Measurements from ENCODE around the gene MTMR3. TPM values are rescaled to one million over a fixed set of nuclear protein-coding genes. Genes with fewer than 3 reads are reported as not detected.

Gene MTMR3
- polyA plus RNA-seq, 1 of the 3 experiments (the other 2 are of a cell fraction) = 20.4 TPM

- peak overlapping the region; percentile 77 to 92; a peak in 3 of 4 replicates for H3K27ac ChIP-seq (ENCODE audit: low read depth in 2 of 2, low read length in 1 of 2)
- WGBS (ENCODE audit: low lambda C conversion rate) = 92% methylated on average over 1 of the region's 1 CpG
- H2AFZ ChIP-seq (ENCODE audit: low read depth) = no peak overlapping the region
- no peak for DNase-seq
- H4K20me1 ChIP-seq (ENCODE audit: insufficient read depth) = no peaks in the 10 kb centered on the region
- H3F3A ChIP-seq (replicated peaks; ENCODE audit: insufficient read depth) = peaks cover 36% of the 10 kb centered on the region
- no peaks in the 10 kb centered on the region for H3K9me2 ChIP-seq
- CTCF ChIA-PET = interaction anchor here (0.6 to 5.8 kb wide), 5 partner anchors 12 to 380 kb away, joined by 3 to 54 read pairs (median 5); no protein-coding TSS in a partner anchor
- POLR2A ChIA-PET = no interaction called here
- no peaks in the 10 kb centered on the region for H3K27me3 ChIP-seq (ENCODE audit: insufficient read depth)
- H3K4me2 ChIP-seq = peak overlapping the region; percentile 46; the same call in 1 of the 2 replicates
- no peak overlapping the region for H3K4me3 ChIP-seq (ENCODE audit: low read depth in 2 of 2, low read length in 1 of 2)
- peaks cover 42 to 53% of the 10 kb centered on the region in 2 experiments for H3K36me3 ChIP-seq (replicated peaks in 1 of 2; ENCODE audit: control insufficient read depth in 1 of 2, insufficient read depth in 2 of 2, low read length in 1 of 2)
- H3K9me3 ChIP-seq = no peaks in the 10 kb centered on the region
- H3K4me1 ChIP-seq (ENCODE audit: control insufficient read depth in 1 of 2, insufficient read depth in 2 of 2, low read depth in 1 of 2, low read length in 1 of 2) = peaks cover 10 to 21% of the 10 kb centered on the region in 2 experiments
- H3K9ac ChIP-seq = no peak overlapping the region
- H3K79me2 ChIP-seq (ENCODE audit: insufficient read depth) = no peaks in the 10 kb centered on the region
- TF ChIP-seq RFX5 (IDR thresholded peaks at IDR 0.05; ENCODE audit: low read length) (no peak), CHD2 (IDR thresholded peaks at IDR 0.05; ENCODE audit: low read length, partially characterized antibody) (no peak), FOXJ3 (CRISPR knock-in tag; IDR thresholded peaks at IDR 0.05) (no peak), GATA2 (CRISPR knock-in tag; IDR thresholded peaks at IDR 0.05) (no peak), ZBTB33 (IDR thresholded peaks at IDR 0.05; ENCODE audit: borderline replicate concordance, low read depth) (no peak), YY1 (IDR thresholded peaks at IDR 0.05; ENCODE audit: low read depth) (no peak), TAF1 (IDR thresholded peaks at IDR 0.05; ENCODE audit: borderline replicate concordance, low read depth, low read length) (no peak), REST (IDR thresholded peaks at IDR 0.05; ENCODE audit: low read depth, low read length) (no peak), NFIC (IDR thresholded peaks at IDR 0.05; ENCODE audit: borderline replicate concordance) (no peak), MEF2A (IDR thresholded peaks at IDR 0.05; ENCODE audit: borderline replicate concordance, low read depth) (no peak), FOSL2 (IDR thresholded peaks at IDR 0.05; ENCODE audit: borderline replicate concordance, low read depth) (peak; percentile 73; the same call in 1 of the 2 replicates), EZH2phosphoT487 (IDR thresholded peaks at IDR 0.05; ENCODE audit: borderline replicate concordance, low read depth) (no peak), EP300 (IDR thresholded peaks at IDR 0.05; ENCODE audit: borderline replicate concordance in 1 of 2, low read depth in 1 of 2, low read length in 1 of 2) (peak in 1 of 2 experiments; percentile 9; a peak in 1 of 4 replicates), MXI1 (IDR thresholded peaks at IDR 0.05; ENCODE audit: low read depth, low read length) (no peak), GABPA (IDR thresholded peaks at IDR 0.05; ENCODE audit: low read depth) (no peak), FOXM1 (IDR thresholded peaks at IDR 0.05; ENCODE audit: low read depth) (no peak), ELF1 (IDR thresholded peaks at IDR 0.05) (no peak), TCF12 (IDR thresholded peaks at IDR 0.05) (peak; percentile 60; the same call in 1 of the 2 replicates), USF2 (IDR thresholded peaks at IDR 0.05; ENCODE audit: borderline replicate concordance, low read depth, low read length) (no peak), SIN3A (IDR thresholded peaks at IDR 0.05; ENCODE audit: borderline replicate concordance, low read depth, low read length) (no peak), JUND (IDR thresholded peaks at IDR 0.05) (peak; percentile 70), RCOR1 (IDR thresholded peaks at IDR 0.05; ENCODE audit: low read length) (no peak), MAX (IDR thresholded peaks at IDR 0.05; ENCODE audit: low read depth) (no peak), NRF1 (IDR thresholded peaks at IDR 0.05; ENCODE audit: low read depth, low read length) (no peak)
- TF ChIP-seq, protein P1, sequence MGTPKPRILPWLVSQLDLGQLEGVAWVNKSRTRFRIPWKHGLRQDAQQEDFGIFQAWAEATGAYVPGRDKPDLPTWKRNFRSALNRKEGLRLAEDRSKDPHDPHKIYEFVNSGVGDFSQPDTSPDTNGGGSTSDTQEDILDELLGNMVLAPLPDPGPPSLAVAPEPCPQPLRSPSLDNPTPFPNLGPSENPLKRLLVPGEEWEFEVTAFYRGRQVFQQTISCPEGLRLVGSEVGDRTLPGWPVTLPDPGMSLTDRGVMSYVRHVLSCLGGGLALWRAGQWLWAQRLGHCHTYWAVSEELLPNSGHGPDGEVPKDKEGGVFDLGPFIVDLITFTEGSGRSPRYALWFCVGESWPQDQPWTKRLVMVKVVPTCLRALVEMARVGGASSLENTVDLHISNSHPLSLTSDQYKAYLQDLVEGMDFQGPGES (IDR thresholded peaks at IDR 0.05; ENCODE audit: low read depth, low read length) = no peak
- TF ChIP-seq, protein P2, sequence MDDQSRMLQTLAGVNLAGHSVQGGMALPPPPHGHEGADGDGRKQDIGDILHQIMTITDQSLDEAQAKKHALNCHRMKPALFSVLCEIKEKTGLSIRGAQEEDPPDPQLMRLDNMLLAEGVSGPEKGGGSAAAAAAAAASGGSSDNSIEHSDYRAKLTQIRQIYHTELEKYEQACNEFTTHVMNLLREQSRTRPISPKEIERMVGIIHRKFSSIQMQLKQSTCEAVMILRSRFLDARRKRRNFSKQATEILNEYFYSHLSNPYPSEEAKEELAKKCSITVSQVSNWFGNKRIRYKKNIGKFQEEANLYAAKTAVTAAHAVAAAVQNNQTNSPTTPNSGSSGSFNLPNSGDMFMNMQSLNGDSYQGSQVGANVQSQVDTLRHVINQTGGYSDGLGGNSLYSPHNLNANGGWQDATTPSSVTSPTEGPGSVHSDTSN (IDR thresholded peaks at IDR 0.05) = peak; percentile 46; the same call in 1 of the 2 replicates
Measured at GRCh38 chr22:30015846-30016245, 132.9 kb downstream of the MTMR3 start.
